HG03280 (cell line): ENCODE data around the gene NT5C3A.
A peak's percentile ranks its signal among the peaks of the same experiment; 100 is the strongest.

ENCODE experiments used
- ATAC-seq: cut with Tn5 transposase; IDR thresholded peaks from one replicate; pipeline ENCODE4 v1.9.1; 2021; ENCODE audit warnings: mild to moderate bottlenecking, moderate library complexity; ENCODE audit not compliant: unreplicated experiment

The NT5C3A gene

DNA sequence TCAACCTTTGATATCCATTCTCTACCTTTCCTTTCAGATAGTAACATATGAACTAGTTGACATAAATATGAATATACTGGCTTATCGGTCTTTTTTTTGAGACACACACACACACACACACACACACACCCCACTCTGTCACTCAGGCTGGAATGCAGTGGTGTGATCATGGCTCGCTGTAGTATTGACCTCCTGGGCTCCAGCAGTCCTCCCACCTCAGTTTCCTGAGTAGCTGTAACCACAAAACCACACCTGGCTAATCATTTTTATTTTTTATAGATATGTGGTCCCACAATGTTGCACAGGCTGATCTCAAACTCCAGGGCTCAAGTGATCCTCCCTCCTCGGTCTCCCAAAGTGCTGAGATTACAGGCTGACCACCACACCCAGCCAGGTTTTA is 14.2 kb upstream of the NT5C3A start:
- ATAC-seq: no peak

DNA sequence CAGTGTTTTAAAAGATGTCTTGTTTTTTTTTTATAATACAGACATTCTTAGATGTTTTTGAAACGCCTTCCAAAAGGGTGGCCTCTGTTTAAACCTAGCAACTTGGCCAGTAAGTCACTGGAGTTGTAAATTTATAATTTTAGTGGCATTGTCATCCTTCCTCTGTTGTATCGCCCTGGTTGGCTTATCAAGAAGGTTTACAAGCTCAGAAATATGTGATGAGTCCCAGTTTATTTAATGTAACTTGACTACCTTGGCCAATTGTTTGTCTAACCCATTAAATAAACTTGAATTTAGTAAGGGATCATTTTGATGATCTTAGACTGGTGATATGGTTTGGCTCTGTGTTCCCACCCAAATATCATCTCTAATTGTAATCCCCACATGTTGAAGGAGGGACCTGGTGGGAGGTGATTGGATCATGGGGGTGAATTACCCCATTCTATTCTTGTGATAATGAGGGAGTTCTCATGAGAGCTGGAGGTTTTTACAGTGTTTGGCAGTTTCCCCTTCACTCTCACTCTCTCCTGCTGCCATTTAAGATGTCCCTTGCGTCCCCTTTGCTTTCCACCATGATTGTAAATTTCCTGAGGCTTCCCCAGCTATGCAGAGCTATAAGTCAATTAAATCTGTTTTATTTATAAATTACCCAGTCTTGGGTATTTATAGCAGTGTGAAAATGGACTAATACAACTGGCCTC is 13.4 kb upstream of the NT5C3A start:
- no peak for ATAC-seq

DNA sequence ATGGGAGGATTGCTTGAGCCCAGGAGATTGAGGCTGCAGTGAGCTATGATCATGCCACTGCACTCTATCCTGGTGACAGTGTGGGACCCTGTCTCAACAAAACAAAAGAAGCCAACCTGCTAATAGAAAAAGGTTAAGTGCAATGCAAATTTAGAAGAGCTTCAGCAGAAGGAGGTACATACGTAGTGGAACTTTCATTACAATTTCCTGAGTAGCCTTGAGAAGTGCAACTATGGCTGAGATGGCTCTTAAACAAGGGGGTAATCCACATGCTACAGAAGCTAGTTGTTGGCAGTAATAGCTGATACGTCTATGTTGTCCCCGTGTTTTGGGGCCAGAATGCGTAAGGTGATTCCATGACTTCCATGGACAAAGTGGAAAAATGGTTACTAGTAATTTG is 10.7 kb upstream of the NT5C3A start:
- ATAC-seq: no peak

DNA sequence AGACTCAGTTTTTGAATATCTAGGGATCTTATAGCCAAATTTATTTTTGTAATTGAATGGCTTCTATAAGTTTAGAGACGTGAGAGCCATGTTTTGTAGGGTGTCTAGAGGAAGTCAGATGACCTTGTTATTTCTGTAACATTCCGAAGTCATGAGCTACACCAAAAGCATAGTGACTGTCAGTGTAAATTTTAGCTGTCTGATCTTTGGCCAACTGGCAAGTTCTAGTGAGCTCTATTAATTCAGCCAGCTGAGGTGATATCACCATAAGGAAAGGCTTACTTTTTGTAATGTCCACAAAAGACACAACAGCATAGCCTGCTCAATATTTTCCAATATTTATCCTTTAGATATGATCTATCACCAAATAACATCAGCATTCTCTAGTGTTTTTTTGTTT is 9.9 kb upstream of the NT5C3A start:
- no peak for ATAC-seq

DNA sequence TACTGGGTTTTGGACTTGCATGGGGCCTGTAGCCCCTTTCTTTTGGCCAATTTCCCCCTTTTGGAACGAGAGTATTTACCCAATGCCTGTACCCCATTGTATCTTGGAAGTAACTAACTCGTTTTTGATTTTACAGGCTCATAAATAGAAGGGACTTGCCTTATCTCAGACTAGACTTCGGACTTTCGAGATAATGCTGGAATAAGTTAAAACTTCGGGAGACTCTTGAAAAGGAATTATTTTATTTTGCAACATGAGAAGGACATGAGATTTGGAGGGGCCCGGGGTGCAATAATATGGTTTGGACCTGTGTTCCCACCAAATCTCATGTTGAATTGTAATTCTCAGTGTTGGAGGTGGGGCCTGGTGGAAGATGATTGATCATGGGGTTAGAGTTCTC is 8.3 kb upstream of the NT5C3A start:
- no peak for ATAC-seq

DNA sequence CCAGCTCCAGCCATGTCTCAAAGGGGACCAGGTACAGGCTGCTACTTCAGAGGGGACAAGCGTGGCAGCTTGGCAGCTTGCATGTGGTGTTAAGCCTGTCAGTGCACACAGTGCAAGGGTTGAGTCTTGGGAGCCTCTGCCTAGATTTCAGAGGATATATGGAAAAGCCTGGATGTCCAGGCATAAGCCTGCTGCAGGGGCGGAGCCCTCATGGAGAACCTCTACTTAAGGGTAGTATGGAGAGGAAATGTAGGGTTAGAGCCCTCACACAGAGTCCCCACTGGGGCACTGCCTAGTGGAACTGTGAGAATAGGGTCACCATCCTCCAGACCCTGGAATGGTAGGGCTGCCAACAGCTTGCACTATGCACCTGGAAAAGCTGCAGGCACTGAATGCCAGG is 7.7 kb upstream of the NT5C3A start:
- no peak for ATAC-seq

DNA sequence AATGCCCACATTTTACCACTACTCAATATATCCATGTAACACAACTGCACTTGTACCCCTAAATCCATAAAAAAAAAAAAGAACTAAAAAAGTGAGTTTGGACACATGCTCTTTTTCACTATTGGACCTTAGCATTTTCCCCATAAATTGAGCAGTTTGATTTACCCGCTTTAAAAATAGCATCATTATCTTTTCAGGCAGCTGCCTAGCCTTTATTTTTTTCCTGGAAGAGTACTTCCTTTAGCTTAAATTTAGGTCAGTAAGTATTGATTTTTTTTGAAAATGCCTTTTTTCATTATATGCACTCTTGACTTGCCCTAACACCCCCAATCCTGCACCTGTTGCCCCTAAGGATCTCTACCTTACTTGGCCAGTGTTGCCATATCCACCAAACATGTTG is 5.3 kb upstream of the NT5C3A start:
- ATAC-seq: no peak

DNA sequence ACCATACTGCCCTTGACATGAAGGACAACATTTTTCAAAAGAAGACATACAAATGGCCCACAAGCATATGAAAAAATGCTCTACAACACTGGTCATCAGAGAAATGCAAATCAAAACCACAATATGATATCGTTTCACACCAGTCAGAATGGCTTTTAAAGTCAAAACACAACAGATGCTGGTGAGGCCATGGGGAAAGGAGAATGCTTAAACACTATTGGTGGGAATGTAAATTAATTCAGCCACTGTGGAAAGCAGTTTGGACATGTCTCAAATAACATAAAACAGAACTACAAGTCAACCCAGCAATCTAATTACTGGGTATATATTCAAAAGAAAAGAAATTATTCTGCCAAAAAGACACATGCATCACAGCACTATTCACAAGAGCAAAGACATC is 4.2 kb upstream of the NT5C3A start:
- no peak for ATAC-seq

DNA sequence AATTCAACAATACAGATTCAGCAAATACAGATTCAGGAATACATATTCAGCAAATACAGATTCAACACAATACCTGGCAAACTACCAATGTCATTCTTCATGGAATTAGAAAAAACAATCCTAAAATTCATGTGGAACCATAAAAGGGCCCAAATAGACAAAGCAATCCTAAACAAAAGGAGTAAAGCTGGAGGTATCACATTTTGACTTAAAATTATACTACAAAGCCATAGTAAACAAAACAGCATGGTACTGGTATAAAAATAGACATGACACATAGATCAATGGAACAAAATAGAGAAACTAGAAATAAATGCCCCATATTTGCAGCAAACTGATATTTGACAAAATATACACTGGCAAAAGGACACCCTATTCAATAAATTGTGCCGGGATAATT is 3.4 kb upstream of the NT5C3A start:
- no peak for ATAC-seq

DNA sequence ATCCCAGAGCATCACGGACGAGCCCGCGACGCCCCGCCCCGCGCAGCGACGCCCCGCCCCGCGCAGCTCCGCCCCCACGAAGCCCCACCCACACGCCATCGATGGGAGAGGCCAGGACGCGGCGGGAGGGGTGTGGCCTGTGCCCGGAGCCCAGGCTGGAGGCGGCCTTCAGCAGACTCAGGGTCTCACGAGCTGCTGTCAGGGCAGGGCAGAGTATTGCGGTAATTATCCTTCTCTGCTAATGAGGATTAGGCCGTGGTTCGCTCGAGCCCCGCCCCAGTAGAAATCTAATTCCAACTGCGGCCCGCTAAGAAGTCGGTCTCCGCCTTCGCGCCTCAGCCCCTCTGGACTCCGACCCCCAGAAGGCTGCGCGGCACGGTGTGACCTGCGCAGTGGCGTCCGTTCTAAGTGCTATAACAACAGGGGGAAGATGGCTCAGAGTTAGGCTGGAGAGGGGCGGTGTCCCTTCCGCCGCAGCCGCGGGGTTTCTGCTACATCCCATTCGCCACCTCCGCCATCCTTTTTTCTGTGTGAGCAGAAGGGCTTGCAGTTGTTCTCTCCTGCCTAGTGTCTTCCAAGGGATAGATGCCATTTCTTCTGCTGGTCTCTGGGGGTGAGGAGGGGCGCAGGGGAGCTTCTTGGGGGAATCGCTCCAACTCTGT is 337 bp upstream of the NT5C3A start:
- ATAC-seq: peak; percentile 95

DNA sequence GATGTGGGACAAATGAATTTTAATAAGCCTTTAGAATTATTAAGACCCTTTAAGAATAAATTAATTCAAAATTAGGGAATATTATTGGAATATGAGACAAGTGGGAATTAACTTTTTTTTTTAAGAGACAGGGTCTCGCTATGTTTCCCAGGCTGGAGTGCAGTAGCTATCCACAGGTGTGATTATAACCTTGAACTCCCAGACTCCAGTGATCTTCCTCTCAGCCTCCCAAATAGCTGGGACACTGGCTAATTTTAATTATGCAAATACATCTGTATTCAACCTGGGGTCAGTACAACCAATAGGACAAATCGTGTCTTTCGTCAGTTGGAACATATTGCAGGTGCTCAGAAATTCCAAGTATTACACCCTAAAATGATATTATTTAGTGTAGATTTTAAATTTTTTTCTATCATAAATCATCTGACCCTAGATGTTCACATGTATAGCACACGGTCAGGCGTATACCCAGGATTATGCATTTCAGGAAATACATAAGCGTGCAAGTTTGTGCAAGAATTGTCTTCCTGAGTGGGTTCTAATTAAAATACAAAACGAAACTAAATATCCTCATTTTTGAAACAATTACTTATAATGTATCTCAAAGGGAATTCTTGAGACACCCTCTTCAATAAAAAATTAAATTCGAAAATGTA is 1.2 kb downstream of the NT5C3A start:
- no peak for ATAC-seq

DNA sequence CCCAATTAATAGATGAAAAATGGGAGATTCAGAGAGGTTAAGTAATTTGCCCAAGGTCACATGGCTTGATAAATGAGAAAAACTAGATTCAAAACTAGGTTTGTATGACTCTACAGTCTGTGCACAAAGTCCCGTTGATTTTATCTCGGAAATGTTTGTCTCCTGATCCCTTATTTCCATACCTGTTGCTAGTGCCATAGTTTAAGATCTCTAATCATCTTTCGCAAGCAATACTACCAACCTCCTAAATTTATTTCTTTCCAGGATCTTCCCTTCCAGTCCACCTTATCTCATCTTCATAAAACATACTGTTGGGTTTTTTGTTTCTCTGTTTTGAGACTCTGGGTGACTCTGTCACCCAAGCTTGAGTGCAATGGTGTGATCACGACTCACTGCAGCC is 2.9 kb downstream of the NT5C3A start:
- ATAC-seq: no peak

DNA sequence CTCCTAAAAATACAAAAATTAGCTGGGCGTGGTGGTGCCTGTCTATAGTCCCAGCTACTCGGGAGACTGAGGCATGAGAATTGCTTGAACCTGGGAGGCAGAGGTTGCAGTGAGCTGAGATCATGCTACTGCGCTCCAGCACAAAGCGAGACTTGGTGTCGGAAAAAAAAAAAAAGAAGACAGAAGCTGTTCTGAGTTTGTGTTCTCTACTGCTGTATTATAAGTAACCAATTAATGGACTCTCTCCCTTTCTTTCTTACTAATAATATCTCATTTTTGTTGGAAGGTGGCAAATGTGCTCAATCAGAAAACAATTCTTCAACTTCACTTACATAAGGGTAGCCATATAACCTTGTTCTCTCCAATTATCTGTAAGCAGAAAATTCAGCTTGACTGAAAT is 7.4 kb downstream of the NT5C3A start:
- ATAC-seq: no peak

DNA sequence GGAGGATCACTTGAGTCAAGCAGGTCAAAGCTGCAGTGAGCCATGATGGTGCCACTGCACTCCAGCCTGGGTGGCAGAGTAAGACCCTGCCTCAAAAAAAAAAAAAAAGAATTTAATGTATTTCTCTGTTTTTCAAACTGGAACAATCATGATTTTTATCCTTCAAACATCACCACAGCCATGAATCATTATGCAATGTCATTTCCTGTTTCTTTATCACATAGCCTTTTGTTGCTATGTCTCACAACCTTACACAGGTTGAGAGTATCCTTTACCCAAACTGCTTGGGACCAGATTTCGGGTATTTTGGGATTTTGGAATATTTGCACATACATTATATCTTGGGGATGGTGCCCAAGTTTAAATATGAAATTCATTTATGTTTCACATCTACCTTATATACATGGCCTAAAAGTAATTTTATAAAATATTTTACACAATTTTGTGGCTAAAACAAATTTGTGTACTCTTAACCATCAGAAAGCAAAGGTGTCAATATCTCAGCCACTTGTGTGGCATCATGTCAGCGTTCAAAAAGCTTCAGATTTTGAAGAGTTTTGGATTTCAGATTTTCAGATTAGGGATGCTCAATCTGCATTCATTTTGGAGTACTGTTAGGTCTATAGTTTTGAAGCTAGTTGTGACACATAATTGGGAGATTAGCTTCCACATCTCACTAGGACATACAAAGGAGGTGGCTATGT is 8.2 kb downstream of the NT5C3A start:
- ATAC-seq: no peak

DNA sequence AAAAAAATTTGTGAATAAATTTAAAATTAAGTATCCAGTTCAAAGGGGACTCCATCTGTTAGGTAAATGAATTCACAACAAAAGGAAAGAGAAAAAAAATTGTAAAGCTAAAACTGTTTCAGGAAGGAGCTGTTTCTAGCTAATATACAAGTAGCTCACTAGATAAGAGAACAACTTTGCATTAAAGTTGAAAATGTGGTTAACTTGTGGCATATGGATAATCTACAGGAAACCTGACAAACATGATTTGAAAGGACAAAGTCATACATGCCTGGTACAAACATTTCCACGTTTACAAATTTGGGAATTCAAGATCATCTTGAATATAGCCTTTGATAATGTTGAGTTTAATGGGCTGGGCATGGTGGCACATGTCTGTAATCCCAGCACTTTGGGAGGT is 8.9 kb downstream of the NT5C3A start:
- no peak for ATAC-seq

DNA sequence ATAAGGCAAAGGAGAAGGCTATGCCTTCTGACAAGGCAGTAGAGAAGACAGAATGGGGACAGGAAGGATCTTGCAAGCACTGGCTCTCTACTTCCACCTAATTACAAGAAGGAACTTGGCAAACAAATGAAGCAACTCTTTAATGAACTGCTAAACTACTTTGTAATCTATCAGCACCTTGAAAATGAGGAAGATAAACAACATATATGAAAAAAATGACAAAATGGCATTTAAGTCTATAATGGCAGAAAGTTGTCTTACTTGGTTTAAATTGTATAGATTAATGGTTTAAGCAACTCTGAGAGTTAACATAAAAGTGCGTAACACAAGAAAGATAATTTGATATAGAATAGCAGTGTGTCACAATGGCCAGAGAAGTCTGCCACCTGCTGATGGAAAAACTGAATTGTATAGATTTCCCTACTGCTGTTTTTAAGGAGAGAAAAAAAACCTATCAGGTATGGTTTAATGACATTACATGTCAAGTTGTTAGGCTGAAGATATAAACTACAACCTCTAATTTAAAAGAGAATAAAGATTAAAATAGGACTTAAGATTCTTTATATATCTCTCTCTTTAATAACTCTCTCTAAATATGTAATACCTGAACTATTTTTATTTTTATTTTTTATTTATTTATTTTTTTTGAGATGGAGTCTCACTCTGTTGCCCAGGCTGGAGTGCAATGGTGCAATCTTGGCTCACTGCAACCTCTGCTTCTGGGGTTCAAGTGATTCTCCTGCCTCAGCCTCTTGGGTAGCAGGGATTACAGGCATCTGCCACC is 11.8 kb downstream of the NT5C3A start:
- ATAC-seq: no peak

DNA sequence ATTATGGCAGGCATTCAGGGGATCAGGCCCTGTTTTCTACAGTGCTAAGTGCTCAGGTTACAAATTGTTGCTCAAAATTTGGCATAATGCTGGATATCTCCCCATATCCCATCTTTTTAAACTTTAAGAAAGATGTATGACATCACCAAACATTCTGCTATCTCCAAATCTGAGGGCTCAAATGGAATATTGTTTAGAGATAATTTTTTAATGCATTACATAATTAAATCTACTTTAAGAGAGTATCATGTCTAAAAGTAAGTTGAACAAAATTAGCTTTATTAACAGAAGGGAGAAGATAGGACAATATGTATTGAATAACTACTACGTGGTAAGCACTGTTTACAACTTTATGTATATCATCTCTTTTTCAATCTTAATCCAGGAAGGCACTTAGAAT is 13.9 kb downstream of the NT5C3A start:
- ATAC-seq: no peak

DNA sequence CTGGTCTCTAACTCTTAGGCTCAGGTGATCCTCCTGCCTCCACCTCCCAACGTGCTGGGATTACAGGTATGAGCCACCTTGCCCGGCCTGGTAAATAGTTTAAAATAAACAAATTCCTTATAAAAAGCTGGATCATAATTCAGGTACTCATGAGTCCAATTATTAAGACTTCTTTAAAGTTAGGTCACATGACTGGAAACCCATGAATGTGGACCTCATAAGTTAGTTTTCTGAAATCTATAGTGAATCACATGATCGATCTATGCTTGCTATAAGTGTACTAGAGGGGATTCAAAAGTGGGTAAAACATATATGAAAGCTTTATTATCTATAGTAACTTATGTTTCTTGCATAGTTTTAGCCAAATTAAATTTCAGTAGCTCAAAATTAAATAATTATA is 14.3 kb downstream of the NT5C3A start:
- no peak for ATAC-seq

DNA sequence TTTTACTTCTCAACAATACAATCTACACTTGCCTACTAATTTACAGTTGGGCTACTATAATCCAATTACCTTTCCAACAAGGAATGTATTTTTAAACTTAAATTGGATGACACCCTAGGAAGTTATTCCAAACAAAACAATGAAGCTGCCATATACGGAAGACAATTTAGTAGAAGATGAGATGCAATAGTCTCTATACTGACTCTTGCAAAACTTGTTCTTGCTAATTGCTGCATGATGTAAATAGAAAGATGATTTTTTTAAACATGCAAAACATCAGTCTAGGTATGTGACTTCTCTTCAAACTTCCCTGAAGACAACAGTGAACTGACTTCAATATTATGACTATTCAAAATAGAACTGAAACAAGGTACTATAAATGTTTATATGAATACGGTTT is 17.6 kb downstream of the NT5C3A start:
- no peak for ATAC-seq

DNA sequence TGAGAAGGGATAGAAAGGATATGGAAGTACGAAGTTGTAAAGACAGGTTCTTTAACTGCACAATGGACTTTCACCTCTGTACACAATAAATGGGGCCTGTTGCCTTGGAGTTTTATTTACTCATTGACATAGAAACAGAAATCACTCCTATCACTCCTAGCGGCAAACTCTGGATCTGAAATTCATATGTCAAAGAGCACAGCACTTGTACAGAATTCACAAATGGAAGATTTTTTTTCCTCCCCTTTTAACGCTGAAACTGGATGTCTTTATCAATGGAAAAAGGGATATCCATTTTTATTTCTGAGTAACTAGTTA is 18.2 kb downstream of the NT5C3A start:
- no peak for ATAC-seq
